NCI-H2227 (cell line): ENCODE measurements around the gene PDGFA.

Source experiments
- DNase-seq: peaks from one replicate; lab custom pipeline; 2025; ENCODE audit not compliant: unreplicated experiment; lab: John Stamatoyannopoulos, UW

PDGFA gene

DNA sequence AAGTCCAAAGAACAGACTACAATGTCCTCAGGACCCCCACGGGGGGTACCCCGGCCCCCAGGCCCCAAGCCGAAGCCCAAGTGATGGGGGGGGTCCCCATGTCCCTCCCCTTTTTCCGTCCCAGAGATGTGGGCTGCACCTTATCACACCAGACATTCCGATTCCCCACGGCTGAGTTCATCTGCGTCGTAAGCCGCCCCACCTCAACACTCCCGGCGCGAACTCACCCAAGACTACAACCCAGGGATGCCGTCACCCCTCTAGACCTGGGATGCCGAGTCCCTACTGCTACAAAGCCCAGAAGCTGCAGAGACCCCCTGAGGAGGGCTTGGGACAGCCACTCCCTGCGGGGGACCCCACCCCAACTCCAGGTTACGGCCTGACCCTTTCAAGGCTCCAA is 14.5 kb downstream of the PDGFA start:
- no peak for DNase-seq

DNA sequence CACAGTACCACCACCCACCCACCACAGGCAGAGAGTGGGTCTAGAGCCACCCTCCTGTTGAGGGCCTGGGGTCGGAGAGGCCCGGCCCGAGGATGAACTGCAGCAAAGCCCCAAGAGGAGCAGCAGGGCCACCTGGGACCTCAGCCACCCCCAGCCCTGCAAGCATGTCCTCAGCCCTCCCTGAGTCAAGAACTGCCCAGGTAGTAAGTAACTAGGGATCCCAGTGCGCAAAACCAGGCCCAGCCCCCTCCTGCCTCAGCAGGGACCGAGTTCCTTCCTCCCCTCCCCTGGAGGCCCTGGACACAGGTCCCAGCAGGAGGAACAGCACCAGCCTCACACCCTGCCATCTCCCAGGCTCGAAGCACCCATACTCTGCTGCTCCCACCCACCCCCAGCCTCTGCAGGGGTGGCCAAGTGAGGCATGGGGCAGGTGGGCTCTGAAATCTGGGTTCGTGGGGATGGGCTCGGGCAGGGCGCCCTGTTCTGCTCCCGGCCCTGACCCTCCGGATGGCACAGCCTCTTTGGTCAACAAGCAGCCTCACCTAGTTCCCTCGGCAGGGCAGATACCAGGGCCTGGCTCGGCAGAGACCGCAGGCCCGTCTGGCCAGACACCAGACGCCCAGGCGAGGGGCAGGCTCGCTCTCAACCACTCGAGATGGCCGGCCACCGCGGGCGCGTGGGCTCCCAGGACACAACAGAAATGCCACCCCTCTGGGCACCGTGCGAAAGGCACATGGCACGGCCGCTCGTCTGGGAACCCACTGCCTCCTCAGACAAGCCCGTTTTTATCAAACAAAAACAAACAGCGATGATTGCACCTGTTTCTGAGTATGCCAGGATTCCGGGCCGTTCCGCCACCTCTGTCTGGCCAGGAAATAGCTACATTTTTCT is 15.2 kb downstream of the PDGFA start:
- DNase-seq, result no peak

GRCh38 chr7:503575-504111 is 16.0 kb downstream of the PDGFA start:
- DNase-seq, result no peak

- DNase-seq, result no peak
Observed at GRCh38 chr7:502296-502695, 17.4 kb downstream of the PDGFA start.

GRCh38 chr7:501526-501925 is 18.1 kb downstream of the PDGFA start:
- no peak for DNase-seq

DNA sequence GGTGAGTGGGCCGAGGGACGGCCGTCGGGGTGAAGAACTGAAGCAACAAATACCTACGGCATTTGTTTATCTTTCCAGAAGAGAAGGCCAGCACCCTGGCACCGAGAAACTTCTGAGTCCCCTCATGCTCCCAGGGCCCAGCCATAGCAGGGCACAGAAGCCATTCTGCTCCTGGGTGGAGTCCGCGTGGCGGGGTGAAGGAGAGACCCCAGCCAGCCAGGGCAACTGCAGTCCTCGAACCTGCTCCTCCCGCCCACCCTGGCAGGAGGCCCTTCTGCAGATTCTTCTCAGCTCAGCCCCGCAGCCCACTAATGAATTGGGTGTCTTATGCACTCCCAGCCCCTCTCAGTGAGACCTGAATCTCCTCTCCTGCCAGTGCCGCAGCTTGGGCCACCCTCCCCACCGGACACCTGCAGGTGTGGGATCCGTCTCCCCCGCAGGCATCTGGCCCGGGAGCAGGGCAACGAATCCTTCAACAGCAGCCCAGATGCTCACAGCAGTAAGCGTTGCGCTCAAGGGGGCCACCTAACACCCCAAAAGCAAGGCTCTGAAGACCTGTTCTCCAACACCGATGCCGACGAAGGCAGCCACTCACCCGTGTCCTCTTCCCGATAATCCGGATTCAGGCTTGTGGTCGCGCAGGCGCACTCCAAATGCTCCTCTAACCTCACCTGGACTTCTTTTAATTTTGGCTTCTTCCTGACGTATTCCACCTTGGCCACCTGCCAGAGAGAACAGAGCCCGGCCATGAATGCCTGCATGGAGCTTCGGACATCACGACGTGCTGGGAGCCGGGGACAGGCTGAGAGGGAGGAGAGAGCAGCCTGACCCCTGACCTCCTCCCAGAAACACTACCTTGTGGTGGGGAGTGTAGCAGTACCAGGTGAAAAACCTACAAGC is 18.9 kb downstream of the PDGFA start:
- no peak for DNase-seq

- no peak for DNase-seq
Observed at GRCh38 chr7:499853-500485, 19.7 kb downstream of the PDGFA start.

GRCh38 chr7:498678-499641 is 20.7 kb downstream of the PDGFA start:
- DNase-seq, result no peak

DNA sequence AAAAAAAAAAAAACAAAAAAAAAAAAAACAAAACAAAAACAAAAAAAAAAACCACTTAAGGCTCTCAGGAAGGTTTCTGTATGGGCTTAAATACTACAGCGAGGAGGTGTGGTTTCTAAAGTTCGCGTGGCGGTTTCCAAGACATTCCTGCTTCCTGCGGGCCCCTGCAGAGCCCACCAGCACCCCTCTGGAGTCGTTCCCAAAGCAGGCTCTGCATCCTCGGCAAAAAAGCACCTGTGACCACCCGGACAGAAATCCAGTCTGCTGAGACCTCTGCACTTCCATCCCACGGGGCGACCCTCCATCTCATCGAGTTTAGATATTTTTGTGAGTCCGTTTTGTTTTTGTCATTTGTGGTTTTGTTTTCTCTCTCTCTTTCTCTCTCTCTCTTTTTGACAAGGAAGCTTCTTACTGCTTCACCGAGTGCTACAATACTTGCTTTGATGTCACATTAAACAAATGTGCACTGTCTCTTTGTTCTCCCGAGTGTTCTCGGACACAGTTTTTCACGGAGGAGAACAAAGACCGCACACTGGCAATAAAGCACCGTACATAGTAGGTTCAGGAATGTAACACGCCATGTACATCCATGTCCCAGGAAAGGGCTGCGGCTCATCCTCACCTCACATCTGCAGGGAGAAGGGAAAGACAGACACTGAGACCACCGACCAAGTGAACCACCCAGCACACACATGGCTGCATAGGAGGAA is 21.5 kb downstream of the PDGFA start:
- no peak for DNase-seq

GRCh38 chr7:497346-497745 is 22.3 kb downstream of the PDGFA start:
- DNase-seq, result no peak

- DNase-seq, result no peak
Observed at GRCh38 chr7:496528-497295, 22.9 kb downstream of the PDGFA start.

DNA sequence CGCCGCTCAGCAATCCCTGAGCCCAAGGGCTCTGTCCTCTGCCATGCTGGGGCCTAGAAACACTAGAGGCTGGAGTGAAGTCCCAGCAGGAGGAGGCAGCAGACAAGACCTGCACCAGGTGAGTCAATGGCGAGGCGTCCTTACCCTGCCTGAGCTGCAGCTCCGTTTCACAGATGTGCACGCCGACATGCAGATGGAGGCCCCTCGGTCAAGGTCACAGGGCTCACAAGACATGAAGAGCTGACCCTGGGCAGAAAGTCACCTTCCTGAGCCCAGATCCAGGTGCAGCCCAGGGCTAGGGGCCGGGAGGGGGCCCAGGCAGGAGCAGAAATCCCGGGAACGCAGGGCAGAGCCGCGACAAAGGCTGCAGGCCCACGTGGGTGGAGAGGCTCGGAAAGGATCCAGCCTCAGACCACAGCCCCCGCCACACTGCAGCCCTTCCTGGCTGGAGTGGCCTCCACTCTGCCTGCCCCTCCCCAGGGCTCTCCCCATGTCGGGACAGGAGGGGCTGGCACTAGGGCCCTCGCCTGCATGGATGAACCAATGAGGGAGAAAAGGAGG is 23.8 kb downstream of the PDGFA start:
- no peak for DNase-seq

- DNase-seq, result no peak
Observed at GRCh38 chr7:495326-495725, 24.3 kb downstream of the PDGFA start.

DNA sequence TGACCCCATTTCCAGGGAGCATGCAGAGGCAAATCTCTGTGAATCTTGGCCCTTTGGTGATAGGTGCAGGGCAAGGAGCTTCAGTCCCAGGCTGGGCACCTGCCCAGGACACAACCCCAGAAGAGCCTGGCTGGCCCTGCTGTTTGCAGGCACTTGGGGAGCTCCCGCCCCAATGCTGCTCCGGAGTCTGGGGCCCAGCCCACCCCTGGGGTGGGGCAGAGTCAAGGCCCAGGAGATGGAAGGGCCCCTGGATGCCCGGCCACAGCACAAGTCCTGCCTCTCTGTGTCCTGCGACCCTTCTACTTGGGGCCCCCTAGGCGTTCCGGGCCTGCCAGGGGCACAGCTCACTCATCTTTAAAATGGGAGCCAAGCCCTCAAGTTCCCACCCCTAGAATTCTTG is 24.7 kb downstream of the PDGFA start:
- DNase-seq, result no peak

GRCh38 chr7:494259-494687 is 25.4 kb downstream of the PDGFA start:
- no peak for DNase-seq

- DNase-seq, result no peak
Observed at GRCh38 chr7:493661-494251, 25.9 kb downstream of the PDGFA start.

GRCh38 chr7:492714-493065 is 27.0 kb downstream of the PDGFA start:
- DNase-seq, result no peak
